Measurements from ENCODE around the gene CRYBA2.

Gene CRYBA2

GRCh38 chr2:218952160-218952559, 41.1 kb downstream of the CRYBA2 start:
- no peak for DNase-seq

- DNase-seq, result no peak
Observed at GRCh38 chr2:218946621-218947020, 46.6 kb downstream of the CRYBA2 start.

GRCh38 chr2:218944759-218945404, 48.3 kb downstream of the CRYBA2 start:
- peak; percentile 21 for DNase-seq
